22Rv1 (cell line): Measurements from ENCODE around the gene ARL13A.

Source experiments
- CTCF ChIP-seq: fragments of 450-650 bp; IDR thresholded peaks from 2 replicates; pipeline ENCODE4 v1.5.1; 2017; ENCODE audit warnings: mild to moderate bottlenecking
- ZFX ChIP-seq: fragments of 450-650 bp; IDR thresholded peaks from 2 replicates; pipeline ENCODE4 v1.6.1; 2017; ENCODE audit warnings: antibody characterized with exemption, borderline replicate concordance

DNA sequence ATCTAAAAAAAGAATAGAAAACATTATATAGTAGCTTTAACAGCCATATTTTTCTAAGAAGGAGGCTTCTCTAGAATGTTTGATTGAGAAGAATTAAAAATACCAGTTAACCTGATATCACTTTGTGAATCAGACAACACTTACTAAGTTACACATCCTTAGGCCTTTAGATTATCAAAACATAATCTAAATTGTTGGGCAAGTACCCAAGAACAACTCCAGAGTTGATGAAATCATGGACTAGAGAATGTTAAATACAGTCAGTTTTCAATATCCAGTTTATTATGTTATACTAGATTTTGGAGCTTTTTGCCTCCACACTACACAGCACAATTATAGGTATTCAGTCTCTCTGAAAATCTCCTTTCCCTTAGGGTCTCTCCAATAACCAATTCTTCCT lies 39.6 kb downstream of the ARL13A start:
- TF ChIP-seq CTCF, result no peak
- no peak for TF ChIP-seq ZFX
